GM12878 (cell line): ENCODE results near the gene ELANE. TPM values are rescaled to one million over a fixed set of nuclear protein-coding genes. Genes with fewer than 3 reads are reported as not detected.

ENCODE experiments used
- ATAC-seq: fragments of 200-7000 bp; cut with Tn5 transposase; 3 replicates; pipeline ENCODE4 v1.9.1; 2020; ENCODE audit warnings: mild to moderate bottlenecking, moderate library complexity
- BruUV-seq: library from RNA; stranded (reverse); fragments of 400-500 nt; replicated peaks from 2 replicates; lab custom pipeline; 2021; lab: Mats Ljungman, UMichigan
- CTCF ChIA-PET: fragments of 300-600 bp; sonication (Branson Sonifier 250); formaldehyde crosslinking; extraction: SDS; loops from one replicate; lab custom pipeline; 2021; ENCODE audit warnings: inconsistent platforms; lab: Yijun Ruan, JAX
- POLR2A ChIA-PET: fragments of 350-600 bp; formaldehyde crosslinking; extraction: SDS; loops from one replicate; lab custom pipeline; 2021; ENCODE audit warnings: inconsistent platforms; lab: Charles Lee
- RAD21 ChIA-PET: fragments of 300-600 bp; sonication (Branson Sonifier 250); formaldehyde crosslinking; loops from one replicate; lab custom pipeline; 2023; ENCODE audit warnings: antibody characterized with exemption; ENCODE audit not compliant: unreplicated experiment; lab: Charles Lee
- SMC1A ChIA-PET: fragments of 300-600 bp; sonication (Branson Sonifier 250); formaldehyde crosslinking; loops from one replicate; lab custom pipeline; 2023; ENCODE audit not compliant: unreplicated experiment, uncharacterized antibody; lab: Charles Lee
- DNase-seq: peaks from one replicate; pipeline ENCODE4 v3.0.0-alpha.2; 2011; ENCODE audit warnings: low read depth, low spot score
- FAIRE-seq: peaks from 3 replicates; lab custom pipeline; 2011; peaks lifted over from hg19 to GRCh38; lab: Jason Lieb, UNC
- H2AFZ ChIP-seq: 2 replicates; pipeline ENCODE4 v1.6.0; 2011; ENCODE audit warnings: low read depth, low read length, control low read depth; ENCODE audit not compliant: control insufficient read depth
- H3K27ac ChIP-seq: 2 replicates; pipeline ENCODE4 v1.5.1; 2011; ENCODE audit warnings: control low read depth; ENCODE audit not compliant: control insufficient read depth, insufficient read depth
- H3K27me3 ChIP-seq, 2 experiments: replicated peaks in 1 of 2; 2 replicates each; pipeline versions ENCODE4 v1.6.0 to v1.6.1; 2011; ENCODE audit warnings: low read length in 1 of 2; ENCODE audit not compliant: control insufficient read depth in 2 of 2, insufficient read depth in 2 of 2
- H3K36me3 ChIP-seq, 2 experiments: 2 replicates each; pipeline ENCODE4 v1.5.1; 2011; ENCODE audit warnings: low read length in 1 of 2; ENCODE audit not compliant: control insufficient read depth in 2 of 2, insufficient read depth in 2 of 2
- H3K4me1 ChIP-seq: 2 replicates; pipeline ENCODE4 v1.6.1; 2011; ENCODE audit warnings: mild to moderate bottlenecking, low read length, moderate library complexity, mixed read lengths; ENCODE audit not compliant: control insufficient read depth, insufficient read depth
- H3K4me2 ChIP-seq: 2 replicates; pipeline ENCODE4 v1.6.0; 2011; ENCODE audit warnings: control low read depth; ENCODE audit not compliant: control insufficient read depth, insufficient read depth
- H3K4me3 ChIP-seq: fragments of 200-600 bp; sonication (generic); 2 replicates; pipeline ENCODE4 v1.5.1; 2016
- H3K79me2 ChIP-seq: 2 replicates; pipeline ENCODE4 v1.6.0; 2011; ENCODE audit warnings: low read length; ENCODE audit not compliant: control insufficient read depth, insufficient read depth
- H3K9ac ChIP-seq: 2 replicates; pipeline ENCODE4 v1.8.0; 2011; ENCODE audit warnings: low read length, control low read depth, mixed read lengths; ENCODE audit not compliant: control insufficient read depth, insufficient read depth
- H3K9me3 ChIP-seq: replicated peaks from 3 replicates; pipeline ENCODE4 v1.5.1; 2011; ENCODE audit warnings: mild to moderate bottlenecking, low read length; ENCODE audit not compliant: control insufficient read depth, insufficient read depth
- H4K20me1 ChIP-seq: 2 replicates; pipeline ENCODE4 v1.6.0; 2011; ENCODE audit not compliant: control insufficient read depth, insufficient read depth
- EP300 ChIP-seq, 2 experiments: fragments of 150-350 bp in 1 of 2; IDR thresholded peaks; 2 replicates each; pipeline ENCODE4 v1.6.1; 2011 to 2012; ENCODE audit warnings: low read depth in 2 of 2, low read length in 2 of 2, borderline replicate concordance in 1 of 2, improper control_type of control experiment in 1 of 2, inconsistent platforms in 1 of 2; ENCODE audit not compliant: control insufficient read depth in 1 of 2
- ESRRA ChIP-seq: IDR thresholded peaks from 2 replicates; pipeline ENCODE4 v1.6.1; 2012; ENCODE audit warnings: mild to moderate bottlenecking, low read length, improper control_type of control experiment
- GABPA ChIP-seq: IDR thresholded peaks from 2 replicates; pipeline ENCODE4 v1.6.1; 2014; ENCODE audit warnings: antibody characterized with exemption, low read depth, mild to moderate bottlenecking, inconsistent platforms
- HDGF ChIP-seq: fragments of 450-650 bp; IDR thresholded peaks from 2 replicates; pipeline ENCODE4 v1.6.1; 2016; ENCODE audit warnings: antibody characterized with exemption
- PRDM15 ChIP-seq: fragments of 450-650 bp; formaldehyde crosslinking; IDR thresholded peaks from 2 replicates; pipeline ENCODE4 v1.4.0; 2020; ENCODE audit warnings: mild to moderate bottlenecking, moderate library complexity
- RAD51 ChIP-seq: fragments of 450-650 bp; IDR thresholded peaks from 2 replicates; pipeline ENCODE4 v1.6.1; 2016; ENCODE audit warnings: moderate library complexity, mild to moderate bottlenecking, inconsistent platforms
- SP1 ChIP-seq: IDR thresholded peaks from one replicate; pipeline ENCODE4 v1.6.1; 2011; ENCODE audit warnings: low read depth, low read length
- TARDBP ChIP-seq: IDR thresholded peaks from 2 replicates; pipeline ENCODE4 v1.6.1; 2016; ENCODE audit warnings: borderline replicate concordance
- ZBED1 ChIP-seq: IDR thresholded peaks from 2 replicates; pipeline ENCODE4 v1.6.1; 2016; ENCODE audit warnings: borderline replicate concordance
- ZBTB40 ChIP-seq: fragments of 450-650 bp; IDR thresholded peaks from 2 replicates; pipeline ENCODE4 v1.6.1; 2016; ENCODE audit warnings: mild to moderate bottlenecking, moderate library complexity, borderline replicate concordance
- ZNF207 ChIP-seq: fragments of 450-650 bp; IDR thresholded peaks from 2 replicates; pipeline ENCODE4 v1.6.1; 2014; ENCODE audit warnings: antibody characterized with exemption, mild to moderate bottlenecking, borderline replicate concordance
- ZNF384 ChIP-seq: IDR thresholded peaks from 2 replicates; pipeline ENCODE4 v1.6.1; 2012; ENCODE audit warnings: low read depth, mild to moderate bottlenecking, low read length, improper control_type of control experiment, borderline replicate concordance
- WGBS: methylation state at CpG from one replicate; pipeline ENCODE4 v1.1.6; 2016; ENCODE audit warnings: low lambda C conversion rate; ENCODE audit not compliant: insufficient replicate concordance, insufficient coverage; ENCODE audit errors: missing lambda C conversion rate; 5-methylcytosine and 5-hydroxymethylcytosine counted together
- in situ Hi-C: fragments of 300-500 bp; cut with MboI; formaldehyde crosslinking; loops from 9 replicates; pipeline ENCODE4 v1.14.3; 2018; ENCODE audit warnings: mixed read lengths
- intact Hi-C: fragments of 100-400 bp; cut with micrococcal nuclease; formaldehyde crosslinking; loops from one replicate; pipeline ENCODE4 v1.14.2; 2022; ENCODE audit not compliant: unreplicated experiment
- polyA plus RNA-seq, 11 experiments: library from polyadenylated mRNA; depleted of rRNA in 4 of 11; unstranded in 6 of 11; stranded (reverse) in 5 of 11; fragments of >200 nt; fragmentation: Nextera tagmentation in 4 of 11; fragmentation: Illumina TruSeq in 1 of 11; extraction: Ambion mirVana in 4 of 11; extraction: Trizol in 1 of 11; gene quantifications; 1 replicate in 1 of 11; 2 replicates in 10 of 11; pipeline versions ENCODE4 v1.2.1 to v1.2.3, GENCODE V29; 2011 to 2016; ENCODE audit warnings: inconsistent platforms in 2 of 11, missing spikeins in 2 of 11, low read depth in 1 of 11
- total RNA-seq, 4 experiments: library from RNA; depleted of rRNA in 3 of 4; stranded (reverse); fragments of >200 nt in 3 of 4; fragmentation: Illumina TruSeq in 1 of 4; extraction: Trizol in 1 of 4; gene quantifications; 2 replicates each; pipeline versions ENCODE4 v1.2.1 to v1.2.3, GENCODE V29; 2013 to 2021

ELANE gene
- total and polyA plus RNA-seq, 10 of the 15 experiments (the other 5 are each of a cell fraction or from before 2014, with no cell fraction given): not detected

GRCh38 chr19:869245-870177 is 17.4 kb downstream of the ELANE start:
- intact Hi-C loops (no loop called here), in situ Hi-C loops (no loop called here)
- Histone ChIP-seq H3K9ac (no peak overlapping the region), H3K27ac (no peak overlapping the region), H2AFZ (no peak overlapping the region), H3K9me3 (no peaks in the 10 kb centered on the region), H4K20me1 (no peaks in the 10 kb centered on the region), H3K4me3 (no peak overlapping the region), H3K4me1 (no peaks in the 10 kb centered on the region), H3K36me3 (no peaks in the 10 kb centered on the region; a peak in 1 of 4 replicates), H3K27me3 (no peaks in the 10 kb centered on the region), H3K4me2 (no peak overlapping the region), H3K79me2 (no peaks in the 10 kb centered on the region)
- ATAC-seq (no peak), FAIRE-seq (no peak), DNase-seq (no peak)
- 84% methylated on average over 26 of the region's 29 CpGs for WGBS
- no TSS peak for BruUV-seq
- no peak for TF ChIP-seq ZNF207
- no peak for TF ChIP-seq ZBTB40
- no peak for TF ChIP-seq EP300 (IDR thresholded peaks at IDR 0.05; ENCODE audit: borderline replicate concordance in 1 of 2, control insufficient read depth in 1 of 2, low read depth in 2 of 2, low read length in 2 of 2)
- TF ChIP-seq PRDM15 (CRISPR knock-in tag): no peak
- no peak for TF ChIP-seq ZNF384
- TF ChIP-seq HDGF: no peak
- TF ChIP-seq GABPA: no peak
- no peak for TF ChIP-seq ZBED1
- no peak for TF ChIP-seq TARDBP
- TF ChIP-seq ESRRA: no peak
- TF ChIP-seq RAD51: no peak
- no peak for TF ChIP-seq SP1
- RAD21 ChIA-PET: no interaction called here
- CTCF ChIA-PET: interaction anchor here (0.7 kb wide), 1 partner anchor 66 kb away, joined by 3 read pairs; no protein-coding TSS in a partner anchor
- SMC1A ChIA-PET: no interaction called here
- POLR2A ChIA-PET: no interaction called here
